ACHN (cell line): ENCODE data around the gene SYMPK.
"Not testable (repeated sequence)": the region's sequence is repeated elsewhere in the genome, so short reads cannot be mapped to it uniquely, and the experiment has no call there.

ENCODE experiments used
- DNase-seq: peaks from one replicate; pipeline ENCODE4 v3.0.0-alpha.2; 2015
- in situ Hi-C: cut with HindIII; loops from 2 replicates; pipeline ENCODE4 v1.10.0; 2017; ENCODE audit warnings: low sequenced_read_pairs, low pct_ligation_motif_present, low pct_unique_long_range_greater_than_20kb

SYMPK gene

GRCh38 chr19:45816236-45817009 is 46.5 kb downstream of the SYMPK start:
- in situ Hi-C loops = no loop called here
- DNase-seq = no peak

GRCh38 chr19:45815481-45816216 is 47.3 kb downstream of the SYMPK start:
- no peak for DNase-seq
- in situ Hi-C loops = no loop called here

GRCh38 chr19:45814851-45815480 is 48.0 kb downstream of the SYMPK start, which contains the start of gene RSPH6A:
RSPH6A (minus strand) TSS chr19:45815308; CDS start chr19:45815176, 132 bp downstream.
- in situ Hi-C loops = no loop called here
- no peak for DNase-seq

GRCh38 chr19:45814166-45814780 is 48.7 kb downstream of the SYMPK start:
- in situ Hi-C loops = no loop called here
- no peak for DNase-seq

- in situ Hi-C loops = no loop called here
- no peak for DNase-seq
These were observed 50.6 kb downstream of the SYMPK start for GRCh38 chr19:45812297-45812696.

- in situ Hi-C loops = no loop called here
- DNase-seq = peak; percentile 15
These were observed 53.2 kb downstream of the SYMPK start for GRCh38 chr19:45809643-45810159.

GRCh38 chr19:45805719-45806118 is 57.2 kb downstream of the SYMPK start:
- no peak for DNase-seq
- in situ Hi-C loops = no loop called here

- no peak for DNase-seq
- in situ Hi-C loops = no loop called here
These were observed 58.1 kb downstream of the SYMPK start for GRCh38 chr19:45804959-45805230.

GRCh38 chr19:45804140-45804958 is 58.6 kb downstream of the SYMPK start:
- in situ Hi-C loops = no loop called here
- no peak for DNase-seq

- in situ Hi-C loops = no loop called here
- DNase-seq = no peak
These were observed 61.3 kb downstream of the SYMPK start for GRCh38 chr19:45801603-45802175.

GRCh38 chr19:45800070-45800553 is 62.8 kb downstream of the SYMPK start:
- in situ Hi-C loops = no loop called here
- peak; percentile 34 for DNase-seq

- in situ Hi-C loops, DNase-seq: not testable (repeated sequence)
These were observed 63.4 kb downstream of the SYMPK start for GRCh38 chr19:45799541-45799940.

GRCh38 chr19:45798995-45799517 is 63.9 kb downstream of the SYMPK start:
- peak; percentile 53 for DNase-seq
- in situ Hi-C loops = no loop called here

- DNase-seq = no peak
- in situ Hi-C loops = no loop called here
These were observed 68.3 kb downstream of the SYMPK start for GRCh38 chr19:45794627-45795026.

GRCh38 chr19:45793876-45794275 is 69.1 kb downstream of the SYMPK start:
- in situ Hi-C loops = no loop called here
- no peak for DNase-seq

- in situ Hi-C loops = no loop called here
- DNase-seq = no peak
These were observed 69.8 kb downstream of the SYMPK start for GRCh38 chr19:45793178-45793564.

- in situ Hi-C loops = no loop called here
These were observed 70.3 kb downstream of the SYMPK start, which contains the start of gene DMWD for GRCh38 chr19:45792470-45793177. DMWD (minus strand) TSS chr19:45792845; CDS start chr19:45792756, 89 bp downstream.

More at GRCh38 chr19:45792470-45793177, 70.3 kb downstream of the SYMPK start, which contains the start of gene DMWD:
- DNase-seq = peak; percentile 96
